IMR-90 (cell line): ENCODE measurements around the gene TMOD2. TPM values are rescaled to one million over a fixed set of nuclear protein-coding genes. Genes with fewer than 3 reads are reported as not detected.

Source experiments
- ATAC-seq: fragments of 200-7000 bp; cut with Tn5 transposase; 2 replicates; pipeline ENCODE4 v1.9.1; 2020; ENCODE audit warnings: low read depth, mild to moderate bottlenecking, moderate library complexity
- BruUV-seq: library from RNA; stranded (reverse); fragments of 400-500 nt; replicated peaks from 2 replicates; lab custom pipeline; 2021; lab: Mats Ljungman, UMichigan
- CTCF ChIA-PET: fragments of 300-600 bp; formaldehyde crosslinking; extraction: SDS; loops from one replicate; lab custom pipeline; 2021; ENCODE audit warnings: antibody characterized with exemption; lab: Yijun Ruan, JAX
- POLR2A ChIA-PET: fragments of 300-600 bp; sonication (Branson Sonifier 250); formaldehyde crosslinking; loops from one replicate; lab custom pipeline; 2022; ENCODE audit warnings: antibody characterized with exemption; ENCODE audit not compliant: unreplicated experiment; lab: Charles Lee
- DNase-seq: peaks from one replicate; pipeline ENCODE4 v3.0.0; 2013
- H2AFZ ChIP-seq: replicated peaks from 2 replicates; pipeline ENCODE3; 2013; ENCODE audit warnings: low read length, mild to moderate bottlenecking; ENCODE audit not compliant: poor library complexity
- H2AK5ac ChIP-seq: 2 replicates; pipeline ENCODE4 v1.6.1; 2013; ENCODE audit warnings: low read depth, low read length, inconsistent platforms
- H2AK9ac ChIP-seq: replicated peaks from 2 replicates; pipeline ENCODE3; 2013; ENCODE audit warnings: mild to moderate bottlenecking, low read depth, low read length, moderate library complexity; ENCODE audit not compliant: poor library complexity
- H2BK120ac ChIP-seq: 2 replicates; pipeline ENCODE4 v1.6.1; 2013; ENCODE audit warnings: low read depth, low read length, inconsistent platforms
- H2BK15ac ChIP-seq: 3 replicates; pipeline ENCODE4 v1.6.1; 2013; ENCODE audit warnings: low read depth, low read length, inconsistent platforms
- H2BK20ac ChIP-seq: 2 replicates; pipeline ENCODE4 v1.6.1; 2013; ENCODE audit warnings: low read depth, mild to moderate bottlenecking, inconsistent platforms, low read length, moderate library complexity
- H2BK5ac ChIP-seq: 2 replicates; pipeline ENCODE4 v1.6.1; 2013; ENCODE audit warnings: mild to moderate bottlenecking, low read depth, low read length, inconsistent platforms; ENCODE audit not compliant: poor library complexity, severe bottlenecking
- H3K14ac ChIP-seq: replicated peaks from 2 replicates; pipeline ENCODE4 v1.6.1; 2013; ENCODE audit warnings: low read depth, low read length, inconsistent platforms
- H3K18ac ChIP-seq: 2 replicates; pipeline ENCODE4 v1.6.1; 2013; ENCODE audit warnings: low read depth, low read length, control low read depth
- H3K23ac ChIP-seq: 2 replicates; pipeline ENCODE4 v1.6.1; 2013; ENCODE audit warnings: low read depth, low read length, inconsistent platforms
- H3K27ac ChIP-seq: 2 replicates; pipeline ENCODE4 v1.5.1; 2013; ENCODE audit warnings: mild to moderate bottlenecking, control low read depth, low read length; ENCODE audit not compliant: insufficient read depth
- H3K27me3 ChIP-seq: 2 replicates; pipeline ENCODE4 v1.6.1; 2013; ENCODE audit warnings: low read length; ENCODE audit not compliant: control insufficient read depth, insufficient read depth
- H3K36me3 ChIP-seq: 2 replicates; pipeline ENCODE4 v1.6.1; 2013; ENCODE audit warnings: low read length, mixed read lengths; ENCODE audit not compliant: control insufficient read depth, insufficient read depth
- H3K4ac ChIP-seq: 2 replicates; pipeline ENCODE4 v1.6.1; 2013; ENCODE audit warnings: low read depth, low read length, inconsistent platforms
- H3K4me1 ChIP-seq: 2 replicates; pipeline ENCODE4 v1.6.1; 2013; ENCODE audit warnings: low read length, mixed read lengths; ENCODE audit not compliant: control insufficient read depth, insufficient read depth
- H3K4me2 ChIP-seq: 2 replicates; pipeline ENCODE4 v1.6.1; 2013; ENCODE audit warnings: low read depth, mild to moderate bottlenecking, control low read depth, low read length, moderate library complexity
- H3K4me3 ChIP-seq: 2 replicates; pipeline ENCODE4 v1.5.1; 2013; ENCODE audit warnings: low read depth, mild to moderate bottlenecking, control low read depth, low read length, moderate library complexity; ENCODE audit not compliant: insufficient read depth
- H3K56ac ChIP-seq: 2 replicates; pipeline ENCODE4 v1.6.1; 2013; ENCODE audit warnings: low read length, inconsistent platforms; ENCODE audit not compliant: insufficient read depth; ENCODE audit errors: extremely low read depth
- H3K79me1 ChIP-seq, 2 experiments: 2 replicates each; pipeline ENCODE4 v1.6.1; 2013; ENCODE audit warnings: low read length in 2 of 2, inconsistent platforms in 1 of 2, low read depth in 1 of 2
- H3K9ac ChIP-seq: 2 replicates; pipeline ENCODE4 v1.6.1; 2013; ENCODE audit warnings: low read depth, low read length, control low read depth
- H3K9me1 ChIP-seq: 2 replicates; pipeline ENCODE4 v1.6.1; 2013; ENCODE audit warnings: low read length, inconsistent platforms; ENCODE audit not compliant: insufficient read depth
- H3K9me3 ChIP-seq: 2 replicates; pipeline ENCODE4 v1.6.1; 2013; ENCODE audit warnings: low read length; ENCODE audit not compliant: control insufficient read depth, insufficient read depth
- H4K20me1 ChIP-seq: 2 replicates; pipeline ENCODE4 v1.6.1; 2013; ENCODE audit warnings: low read length, inconsistent platforms; ENCODE audit not compliant: insufficient read depth
- H4K5ac ChIP-seq: 2 replicates; pipeline ENCODE4 v1.6.1; 2013; ENCODE audit warnings: mild to moderate bottlenecking, low read depth, low read length, control low read depth
- H4K8ac ChIP-seq, 2 experiments: 2 replicates each; pipeline ENCODE4 v1.6.1; 2013; ENCODE audit warnings: low read depth in 2 of 2, low read length in 2 of 2, control low read depth in 1 of 2, inconsistent platforms in 1 of 2
- H4K91ac ChIP-seq: 2 replicates; pipeline ENCODE4 v1.6.1; 2013; ENCODE audit warnings: low read depth, low read length, inconsistent platforms; ENCODE audit not compliant: insufficient read depth
- CEBPB ChIP-seq: IDR thresholded peaks from 2 replicates; pipeline ENCODE4 v1.6.1; 2012; ENCODE audit warnings: low read depth, low read length, improper control_type of control experiment
- CHD1 ChIP-seq: IDR thresholded peaks from 2 replicates; pipeline ENCODE4 v1.6.1; 2012; ENCODE audit warnings: low read depth, low read length, improper control_type of control experiment
- CTCF ChIP-seq: conservative IDR thresholded peaks from 2 replicates; pipeline ENCODE4 v1.5.1; 2012; ENCODE audit warnings: mild to moderate bottlenecking, low read depth, low read length, improper control_type of control experiment
- MXI1 ChIP-seq: IDR thresholded peaks from 2 replicates; pipeline ENCODE4 v1.6.1; 2012; ENCODE audit warnings: low read depth, mild to moderate bottlenecking, low read length, moderate library complexity, borderline replicate concordance
- NFE2L2 ChIP-seq: fragments of 150-350 bp; IDR thresholded peaks from 2 replicates; pipeline ENCODE4 v1.6.1; 2016; ENCODE audit warnings: low read depth, mild to moderate bottlenecking, low read length
- POLR2A ChIP-seq: IDR thresholded peaks from 2 replicates; pipeline ENCODE4 v1.6.1; 2012; ENCODE audit warnings: mild to moderate bottlenecking, low read depth, low read length
- RCOR1 ChIP-seq: IDR thresholded peaks from 2 replicates; pipeline ENCODE4 v1.6.1; 2012; ENCODE audit warnings: mild to moderate bottlenecking, low read length, improper control_type of control experiment; ENCODE audit not compliant: insufficient replicate concordance
- RFX5 ChIP-seq: IDR thresholded peaks from 2 replicates; pipeline ENCODE4 v1.8.0; 2012; ENCODE audit warnings: low read depth, mild to moderate bottlenecking, low read length, moderate library complexity
- whole genome bisulfite sequencing, 2 experiments: methylation state at CpG; one replicate each; pipeline versions ENCODE4 v1.1.5 to v1.1.7; 2013; ENCODE audit warnings: missing lambda C conversion rate in 2 of 2; ENCODE audit not compliant: insufficient read length in 1 of 2; ENCODE audit errors: extremely low coverage in 2 of 2; 5-methylcytosine and 5-hydroxymethylcytosine counted together
- dilution Hi-C: fragments of 300-500 bp; cut with HindIII; formaldehyde crosslinking; loops from one replicate; pipeline ENCODE4 v1.14.3; 2018; ENCODE audit warnings: low sequenced_read_pairs; ENCODE audit not compliant: unreplicated experiment
- in situ Hi-C: fragments of 300-500 bp; cut with MboI; formaldehyde crosslinking; loops from 3 replicates; pipeline ENCODE4 v1.14.3; 2019; ENCODE audit warnings: low sequenced_read_pairs, inconsistent platforms, mixed read lengths
- intact Hi-C: fragments of 100-400 bp; cut with micrococcal nuclease; formaldehyde crosslinking; loops from 2 replicates; pipeline ENCODE4 v1.10.0; 2022
- polyA plus RNA-seq, 3 experiments: library from polyadenylated mRNA; depleted of rRNA; stranded (reverse); fragments of >200 nt; gene quantifications; 2 replicates each; pipeline ENCODE4 v1.2.3, GENCODE V29; 2012; ENCODE audit warnings: low replicate concordance in 1 of 3
- total RNA-seq: library from RNA; depleted of rRNA; stranded (reverse); fragments of >200 nt; gene quantifications from 2 replicates; pipeline ENCODE4 v1.2.3, GENCODE V29; 2012
- TF ChIP-seq, protein P1 (sequence below): fragments of 150-350 bp; IDR thresholded peaks from 2 replicates; pipeline ENCODE4 v1.6.1; 2016; ENCODE audit warnings: low read depth, mild to moderate bottlenecking, low read length, moderate library complexity, borderline replicate concordance

TMOD2 gene
- total and polyA plus RNA-seq, 2 of the 4 experiments (the other 2 are of a cell fraction): 2.8 to 5.4 TPM

DNA sequence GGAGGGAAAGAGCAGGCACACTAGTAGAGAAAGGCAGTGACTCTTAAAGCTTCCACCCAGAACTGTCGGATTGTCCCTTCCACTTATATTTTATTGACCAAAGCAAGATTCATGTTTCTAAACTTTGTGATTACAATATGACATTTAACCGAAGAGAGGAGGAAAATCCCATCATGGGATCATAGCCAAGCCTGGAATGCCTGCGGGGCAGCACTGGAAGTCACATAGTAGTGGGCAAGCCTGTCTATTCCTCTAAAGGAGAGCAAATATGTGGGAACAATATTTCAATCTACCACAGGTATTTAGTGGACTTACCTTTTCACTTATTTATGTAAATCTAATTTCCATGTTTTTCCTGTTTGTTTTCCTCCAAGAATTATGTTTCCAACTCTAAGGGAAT is 74.3 kb downstream of the TMOD2 start:
- no peaks in the 10 kb centered on the region for H3K4me1 ChIP-seq
- POLR2A ChIA-PET: no interaction called here
- intact Hi-C loops: no loop called here
- dilution Hi-C loops: no loop called here
- H2AK9ac ChIP-seq: no peak overlapping the region
- no peak overlapping the region for H4K8ac ChIP-seq
- no peak for ATAC-seq
- CTCF ChIA-PET: interaction anchor here (2.0 kb wide), 1 partner anchor 49 kb away, joined by 5 read pairs; no protein-coding TSS in a partner anchor
- no peak overlapping the region for H2AK5ac ChIP-seq
- no CpG with 5 or more reads among the region's 3 CpGs for WGBS, 2 experiments
- H2BK5ac ChIP-seq: no peak overlapping the region
- no peak for DNase-seq
- in situ Hi-C loops: no loop called here
- H3K9me1 ChIP-seq: 0 out of 2 replicates have a peak, but pooled peaks cover 5% of the 10 kb centered on the region
- H3K27me3 ChIP-seq: no peaks in the 10 kb centered on the region
- H4K5ac ChIP-seq: no peak overlapping the region
- H3K27ac ChIP-seq: no peak overlapping the region
- H3K79me1 ChIP-seq: peaks cover 0 to 8% of the 10 kb centered on the region in 2 experiments; a peak in 2 of 4 replicates
- peaks cover 8% of the 10 kb centered on the region; the same call in 1 of the 2 replicates for H4K20me1 ChIP-seq
- no peak overlapping the region for H3K9ac ChIP-seq
- no peak overlapping the region for H3K4ac ChIP-seq
- H3K18ac ChIP-seq: no peak overlapping the region
- TF ChIP-seq POLR2A (no peak), NFE2L2 (no peak), CHD1 (no peak), RFX5 (no peak), RCOR1 (no peak), MXI1 (no peak), CTCF (no peak), CEBPB (no peak)
- TF ChIP-seq, protein P1, sequence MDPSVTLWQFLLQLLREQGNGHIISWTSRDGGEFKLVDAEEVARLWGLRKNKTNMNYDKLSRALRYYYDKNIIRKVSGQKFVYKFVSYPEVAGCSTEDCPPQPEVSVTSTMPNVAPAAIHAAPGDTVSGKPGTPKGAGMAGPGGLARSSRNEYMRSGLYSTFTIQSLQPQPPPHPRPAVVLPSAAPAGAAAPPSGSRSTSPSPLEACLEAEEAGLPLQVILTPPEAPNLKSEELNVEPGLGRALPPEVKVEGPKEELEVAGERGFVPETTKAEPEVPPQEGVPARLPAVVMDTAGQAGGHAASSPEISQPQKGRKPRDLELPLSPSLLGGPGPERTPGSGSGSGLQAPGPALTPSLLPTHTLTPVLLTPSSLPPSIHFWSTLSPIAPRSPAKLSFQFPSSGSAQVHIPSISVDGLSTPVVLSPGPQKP: no peak
- H3K4me3 ChIP-seq: no peak overlapping the region
- no peak overlapping the region for H3K23ac ChIP-seq
- no peak overlapping the region for H4K91ac ChIP-seq
- H3K9me3 ChIP-seq: peaks cover 3% of the 10 kb centered on the region
- H3K56ac ChIP-seq: no peak overlapping the region
- H2BK15ac ChIP-seq: no peak overlapping the region
- no peaks in the 10 kb centered on the region for H3K36me3 ChIP-seq
- H3K14ac ChIP-seq: no peak overlapping the region
- BruUV-seq: no TSS peak
- H2AFZ ChIP-seq: no peak overlapping the region
- no peak overlapping the region for H2BK20ac ChIP-seq
- H3K4me2 ChIP-seq: no peak overlapping the region
- no peak overlapping the region for H2BK120ac ChIP-seq
